Left ventricle myocardium inferior (tissue), 1 donor: ENCODE data around the gene SORCS1. TPM values are rescaled to one million over a fixed set of nuclear protein-coding genes. Genes with fewer than 3 reads are reported as not detected.

Experiments
- DNase-seq: peaks from one replicate; pipeline ENCODE4 v3.0.0-alpha.2; 2020
- H3K27ac ChIP-seq: fragments of 200-600 bp; replicated peaks from 2 replicates; pipeline ENCODE4 v1.8.0; 2021
- H3K27me3 ChIP-seq: fragments of 200-600 bp; 2 replicates; pipeline ENCODE4 v1.8.0; 2021; ENCODE audit warnings: low read depth
- H3K36me3 ChIP-seq: fragments of 200-600 bp; 2 replicates; pipeline ENCODE4 v1.8.0; 2021
- H3K4me1 ChIP-seq: fragments of 200-600 bp; 2 replicates; pipeline ENCODE4 v1.8.0; 2021
- H3K4me3 ChIP-seq: fragments of 200-600 bp; 2 replicates; pipeline ENCODE4 v1.8.0; 2021; ENCODE audit warnings: mild to moderate bottlenecking, moderate library complexity
- H3K9me3 ChIP-seq: fragments of 200-600 bp; replicated peaks from 2 replicates; pipeline ENCODE4 v1.8.0; 2021
- intact Hi-C: fragments of 100-400 bp; cut with micrococcal nuclease; formaldehyde crosslinking; loops from one replicate; pipeline ENCODE4 v1.11.0; 2022
- total RNA-seq: library from RNA; stranded (reverse); fragmentation: NEBNext Ultra II Directional; extraction: Animal tissue kit (Norgen Biotek cat#: 25700); gene quantifications from one replicate; pipeline ENCODE4 v1.2.1, GENCODE V29; 2021
- TF ChIP-seq, protein P1 (sequence below): fragments of 200-600 bp; IDR thresholded peaks from 2 replicates; pipeline ENCODE4 v1.8.0; 2021; ENCODE audit warnings: antibody characterized with exemption, mild to moderate bottlenecking, borderline replicate concordance
- donor health status: DM: no; HTN: yes; CAD: no; lungs with severe emphysema.

The SORCS1 gene
- total RNA-seq, 1 donor from 2014 or later, result 2.9 TPM

DNA sequence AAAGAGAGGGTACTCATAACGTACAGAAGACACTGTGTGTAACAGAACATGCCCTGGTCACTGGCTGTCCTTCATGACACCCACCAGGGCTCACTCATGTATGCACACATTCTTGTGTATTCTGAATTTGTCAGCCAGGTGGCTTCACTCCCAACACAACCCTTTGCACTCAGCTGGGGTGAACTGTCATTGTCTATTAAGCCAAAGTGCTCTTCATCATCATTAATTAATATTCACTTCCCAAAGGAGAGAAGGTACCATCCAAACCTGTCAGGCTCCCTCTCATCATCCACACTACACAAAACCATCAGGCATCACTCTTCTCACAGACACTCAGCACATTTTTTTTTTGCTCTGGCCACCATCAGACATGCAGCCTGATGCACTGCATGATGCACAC is 469.8 kb downstream of the SORCS1 start:
- Histone ChIP-seq H3K9me3 (no peaks in the 10 kb centered on the region), H3K4me1 (no peaks in the 10 kb centered on the region), H3K27ac (no peak overlapping the region), H3K36me3 (no peaks in the 10 kb centered on the region), H3K27me3 (peaks cover 40% of the 10 kb centered on the region), H3K4me3 (no peak overlapping the region)
- TF ChIP-seq, protein P1, sequence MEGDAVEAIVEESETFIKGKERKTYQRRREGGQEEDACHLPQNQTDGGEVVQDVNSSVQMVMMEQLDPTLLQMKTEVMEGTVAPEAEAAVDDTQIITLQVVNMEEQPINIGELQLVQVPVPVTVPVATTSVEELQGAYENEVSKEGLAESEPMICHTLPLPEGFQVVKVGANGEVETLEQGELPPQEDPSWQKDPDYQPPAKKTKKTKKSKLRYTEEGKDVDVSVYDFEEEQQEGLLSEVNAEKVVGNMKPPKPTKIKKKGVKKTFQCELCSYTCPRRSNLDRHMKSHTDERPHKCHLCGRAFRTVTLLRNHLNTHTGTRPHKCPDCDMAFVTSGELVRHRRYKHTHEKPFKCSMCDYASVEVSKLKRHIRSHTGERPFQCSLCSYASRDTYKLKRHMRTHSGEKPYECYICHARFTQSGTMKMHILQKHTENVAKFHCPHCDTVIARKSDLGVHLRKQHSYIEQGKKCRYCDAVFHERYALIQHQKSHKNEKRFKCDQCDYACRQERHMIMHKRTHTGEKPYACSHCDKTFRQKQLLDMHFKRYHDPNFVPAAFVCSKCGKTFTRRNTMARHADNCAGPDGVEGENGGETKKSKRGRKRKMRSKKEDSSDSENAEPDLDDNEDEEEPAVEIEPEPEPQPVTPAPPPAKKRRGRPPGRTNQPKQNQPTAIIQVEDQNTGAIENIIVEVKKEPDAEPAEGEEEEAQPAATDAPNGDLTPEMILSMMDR, result no peak
- DNase-seq, result no peak
- intact Hi-C loops, result no loop called here

DNA sequence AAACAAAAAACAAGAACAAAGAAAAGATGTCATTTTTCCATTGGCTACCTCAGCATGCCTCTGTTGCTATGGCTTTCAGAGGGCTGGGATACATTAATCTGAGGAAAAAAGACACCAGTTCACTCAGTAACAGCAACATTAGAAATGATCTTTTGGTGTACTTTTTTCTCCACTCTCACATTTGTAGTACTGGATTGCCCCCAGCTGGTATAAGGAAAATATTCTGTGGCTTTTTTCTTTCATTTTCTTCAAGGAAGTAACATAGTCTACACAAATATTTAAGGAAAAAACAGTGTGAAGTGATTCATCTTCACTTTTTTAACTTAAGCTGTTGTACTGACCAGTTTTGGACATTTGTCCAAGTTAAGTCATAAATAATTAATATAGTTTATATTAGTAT is 482.3 kb downstream of the SORCS1 start:
- Histone ChIP-seq H3K4me3 (no peak overlapping the region), H3K27ac (no peak overlapping the region), H3K9me3 (peaks cover under 1% of the 10 kb centered on the region), H3K4me1 (no peaks in the 10 kb centered on the region), H3K27me3 (no peaks in the 10 kb centered on the region), H3K36me3 (no peaks in the 10 kb centered on the region)
- intact Hi-C loops, result no loop called here
- no peak for DNase-seq
- TF ChIP-seq, protein P1, result no peak

DNA sequence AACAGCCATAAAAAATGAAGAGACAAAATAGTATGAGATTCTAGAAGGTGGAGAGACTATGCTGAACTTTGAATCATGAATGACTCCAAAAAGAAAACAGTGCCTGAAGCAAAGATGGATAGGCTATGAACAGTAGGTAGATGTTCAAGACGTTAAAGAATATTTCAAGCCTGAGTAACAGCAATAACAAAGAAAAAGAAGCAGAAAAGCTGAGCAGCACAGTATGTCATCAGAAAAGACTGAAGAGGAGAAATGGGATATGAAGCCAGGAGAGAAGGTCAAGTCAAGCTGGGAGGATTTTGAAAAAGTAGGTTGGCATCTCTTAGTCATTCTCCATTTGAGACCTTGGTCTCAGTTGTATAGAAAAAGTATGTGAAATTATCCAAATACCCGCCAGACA is 484.4 kb downstream of the SORCS1 start:
- TF ChIP-seq, protein P1, result no peak
- H3K27ac ChIP-seq, result no peak overlapping the region
- H3K4me3 ChIP-seq, result no peak overlapping the region
- no peaks in the 10 kb centered on the region for H3K36me3 ChIP-seq
- no peak for DNase-seq
- intact Hi-C loops, result no loop called here
- peaks cover 6% of the 10 kb centered on the region for H3K9me3 ChIP-seq
- H3K27me3 ChIP-seq, result no peaks in the 10 kb centered on the region
- no peaks in the 10 kb centered on the region for H3K4me1 ChIP-seq

DNA sequence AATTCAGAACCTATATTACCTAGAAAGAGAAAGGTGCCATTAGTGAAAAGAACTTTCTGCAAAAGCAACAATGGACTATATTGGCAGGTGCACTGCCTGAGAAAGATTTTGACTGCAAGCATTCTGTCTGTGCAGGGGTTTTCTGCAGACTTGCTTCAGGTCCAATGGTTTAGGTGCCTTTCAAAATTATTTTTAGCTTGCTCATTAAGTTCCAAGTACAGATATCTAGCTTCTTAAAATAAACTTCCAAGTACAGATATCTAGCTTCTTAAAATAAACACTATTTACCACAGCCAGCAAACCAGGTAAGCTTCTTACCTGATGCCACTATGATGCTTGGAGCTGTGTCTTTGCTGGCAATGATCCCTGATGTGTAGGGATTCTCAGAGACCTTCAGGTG is 485.2 kb downstream of the SORCS1 start:
- Histone ChIP-seq H3K4me1 (no peaks in the 10 kb centered on the region), H3K27ac (no peak overlapping the region), H3K36me3 (no peaks in the 10 kb centered on the region), H3K4me3 (no peak overlapping the region), H3K27me3 (no peaks in the 10 kb centered on the region), H3K9me3 (peaks cover 6% of the 10 kb centered on the region)
- TF ChIP-seq, protein P1, result no peak
- intact Hi-C loops, result no loop called here
- DNase-seq, result no peak

DNA sequence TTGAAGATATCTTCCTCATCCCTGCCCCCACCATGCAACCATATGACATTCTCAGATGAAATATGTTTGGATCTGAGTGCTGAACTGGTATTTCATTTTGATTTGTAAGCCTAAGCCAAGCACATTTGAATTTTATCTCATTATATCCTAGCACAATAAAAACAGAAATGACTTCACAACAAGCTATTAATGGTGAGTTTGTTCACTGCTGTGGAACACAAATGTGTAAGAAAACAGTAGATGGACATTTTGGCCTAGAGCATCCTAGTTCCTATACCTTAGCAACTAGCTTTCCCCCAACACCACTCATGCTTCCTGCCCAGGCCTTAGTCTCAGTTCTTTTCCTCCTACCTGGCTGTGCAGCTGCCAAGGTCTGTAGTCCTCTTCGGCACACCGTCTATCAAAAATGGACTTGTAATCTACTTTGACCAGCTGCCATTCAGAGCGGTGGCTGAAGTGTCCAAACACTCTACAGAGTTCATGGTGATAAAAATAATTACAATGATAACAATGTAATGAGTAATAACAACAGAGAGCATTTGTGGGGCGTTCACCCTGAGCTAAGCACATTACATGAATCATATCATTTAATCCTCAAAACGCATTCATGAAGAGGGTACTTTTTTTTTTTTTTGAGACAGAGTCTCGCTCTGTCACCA is 491.9 kb downstream of the SORCS1 start:
- H3K4me1 ChIP-seq, result no peaks in the 10 kb centered on the region
- peaks cover 6% of the 10 kb centered on the region for H3K9me3 ChIP-seq
- H3K36me3 ChIP-seq, result no peaks in the 10 kb centered on the region
- no peak overlapping the region for H3K27ac ChIP-seq
- no peaks in the 10 kb centered on the region for H3K27me3 ChIP-seq
- TF ChIP-seq, protein P1, result no peak
- DNase-seq, result no peak
- intact Hi-C loops, result no loop called here
- H3K4me3 ChIP-seq, result no peak overlapping the region

DNA sequence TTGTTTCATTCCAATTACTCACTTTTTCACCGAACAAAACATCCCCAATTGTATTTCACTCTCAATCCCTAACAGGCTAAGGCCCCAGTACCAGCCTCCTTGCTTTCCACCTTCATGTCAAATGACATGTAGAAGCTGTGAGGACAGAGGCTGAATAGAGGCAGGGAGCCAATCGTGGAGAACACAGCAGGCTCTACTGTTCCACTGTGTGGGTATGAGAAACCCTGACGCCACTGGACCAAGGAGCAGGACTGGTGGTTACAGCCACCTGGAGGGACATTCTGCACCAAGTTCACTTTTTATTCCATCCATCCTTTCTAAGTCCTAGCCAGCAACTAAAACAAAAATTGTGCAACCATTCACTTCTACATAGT is 502.8 kb downstream of the SORCS1 start:
- H3K36me3 ChIP-seq, result no peaks in the 10 kb centered on the region
- intact Hi-C loops, result no loop called here
- TF ChIP-seq, protein P1, result no peak
- H3K27me3 ChIP-seq, result no peaks in the 10 kb centered on the region
- H3K4me3 ChIP-seq, result no peak overlapping the region
- peaks cover 16% of the 10 kb centered on the region for H3K9me3 ChIP-seq
- no peak overlapping the region for H3K27ac ChIP-seq
- no peaks in the 10 kb centered on the region for H3K4me1 ChIP-seq
- no peak for DNase-seq
